ENCODE data around the gene MCOLN3. TPM values are rescaled to one million over a fixed set of nuclear protein-coding genes. Genes with fewer than 3 reads are reported as not detected.

Gene MCOLN3
- total and polyA plus RNA-seq, 2 of the 4 experiments (the other 2 are of a cell fraction), result 0.03 TPM; not detected in 1

DNA sequence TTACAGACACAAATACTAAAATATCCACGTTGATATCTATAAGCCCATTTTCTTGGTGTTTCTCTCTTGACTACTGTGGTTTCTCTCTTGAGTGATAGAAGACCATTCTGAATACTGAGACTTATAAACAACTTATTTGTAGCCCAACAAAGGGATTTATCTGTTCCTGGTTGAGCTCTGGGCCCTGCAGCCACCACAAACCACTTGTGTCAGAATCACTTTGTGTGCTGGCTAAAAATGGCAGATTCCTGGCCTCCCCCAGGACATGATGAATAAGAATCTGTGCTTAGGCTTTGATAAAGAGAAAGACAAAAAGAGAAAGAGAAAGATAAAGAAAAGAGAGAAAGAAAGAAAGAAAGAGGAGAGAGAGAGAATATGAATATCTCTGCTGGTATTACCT is 32.5 kb downstream of the MCOLN3 start:
- H3K4me1 ChIP-seq (ENCODE audit: control insufficient read depth, insufficient read depth, low read length), result no peaks in the 10 kb centered on the region
- no peak overlapping the region for H4K5ac ChIP-seq (ENCODE audit: low read depth, low read length)
- H4K20me1 ChIP-seq (ENCODE audit: insufficient read depth, low read length), result no peaks in the 10 kb centered on the region
- no peak overlapping the region for H4K91ac ChIP-seq (ENCODE audit: insufficient read depth, low read depth, low read length)
- H3K79me1 ChIP-seq (ENCODE audit: low read depth in 1 of 2, low read length in 2 of 2), result no peaks in the 10 kb centered on the region
- H3K56ac ChIP-seq (ENCODE audit: extremely low read depth, insufficient read depth, low read length), result no peak overlapping the region
- H3K27ac ChIP-seq (ENCODE audit: insufficient read depth, low read length), result no peak overlapping the region
- no peak overlapping the region for H3K4me2 ChIP-seq (ENCODE audit: low read depth, low read length)
- H3K14ac ChIP-seq (replicated peaks; ENCODE audit: low read depth, low read length), result no peak overlapping the region
- CTCF ChIA-PET, result no interaction called here
- ATAC-seq (ENCODE audit: low read depth) (no peak), DNase-seq (no peak)
- no peak for TF ChIP-seq RAD21 (IDR thresholded peaks at IDR 0.05; ENCODE audit: low read length)
- TF ChIP-seq FOS (IDR thresholded peaks at IDR 0.05; ENCODE audit: low read depth, low read length), result no peak
- no peak for TF ChIP-seq RCOR1 (IDR thresholded peaks at IDR 0.05; ENCODE audit: insufficient replicate concordance, low read length)
- no peak for TF ChIP-seq MXI1 (IDR thresholded peaks at IDR 0.05; ENCODE audit: borderline replicate concordance, low read depth, low read length)
- TF ChIP-seq, protein P1, sequence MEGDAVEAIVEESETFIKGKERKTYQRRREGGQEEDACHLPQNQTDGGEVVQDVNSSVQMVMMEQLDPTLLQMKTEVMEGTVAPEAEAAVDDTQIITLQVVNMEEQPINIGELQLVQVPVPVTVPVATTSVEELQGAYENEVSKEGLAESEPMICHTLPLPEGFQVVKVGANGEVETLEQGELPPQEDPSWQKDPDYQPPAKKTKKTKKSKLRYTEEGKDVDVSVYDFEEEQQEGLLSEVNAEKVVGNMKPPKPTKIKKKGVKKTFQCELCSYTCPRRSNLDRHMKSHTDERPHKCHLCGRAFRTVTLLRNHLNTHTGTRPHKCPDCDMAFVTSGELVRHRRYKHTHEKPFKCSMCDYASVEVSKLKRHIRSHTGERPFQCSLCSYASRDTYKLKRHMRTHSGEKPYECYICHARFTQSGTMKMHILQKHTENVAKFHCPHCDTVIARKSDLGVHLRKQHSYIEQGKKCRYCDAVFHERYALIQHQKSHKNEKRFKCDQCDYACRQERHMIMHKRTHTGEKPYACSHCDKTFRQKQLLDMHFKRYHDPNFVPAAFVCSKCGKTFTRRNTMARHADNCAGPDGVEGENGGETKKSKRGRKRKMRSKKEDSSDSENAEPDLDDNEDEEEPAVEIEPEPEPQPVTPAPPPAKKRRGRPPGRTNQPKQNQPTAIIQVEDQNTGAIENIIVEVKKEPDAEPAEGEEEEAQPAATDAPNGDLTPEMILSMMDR (conservative IDR thresholded peaks at IDR 0.05; ENCODE audit: low read depth, low read length), result no peak
- no peak for TF ChIP-seq CHD1 (IDR thresholded peaks at IDR 0.05; ENCODE audit: low read depth, low read length)
- no peak for TF ChIP-seq SMC3 (IDR thresholded peaks at IDR 0.05; ENCODE audit: low read depth, low read length)
- TF ChIP-seq POLR2A (IDR thresholded peaks at IDR 0.05; ENCODE audit: low read depth, low read length), result no peak
- TF ChIP-seq, protein P2, sequence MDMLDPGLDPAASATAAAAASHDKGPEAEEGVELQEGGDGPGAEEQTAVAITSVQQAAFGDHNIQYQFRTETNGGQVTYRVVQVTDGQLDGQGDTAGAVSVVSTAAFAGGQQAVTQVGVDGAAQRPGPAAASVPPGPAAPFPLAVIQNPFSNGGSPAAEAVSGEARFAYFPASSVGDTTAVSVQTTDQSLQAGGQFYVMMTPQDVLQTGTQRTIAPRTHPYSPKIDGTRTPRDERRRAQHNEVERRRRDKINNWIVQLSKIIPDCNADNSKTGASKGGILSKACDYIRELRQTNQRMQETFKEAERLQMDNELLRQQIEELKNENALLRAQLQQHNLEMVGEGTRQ (IDR thresholded peaks at IDR 0.05; ENCODE audit: low read depth, low read length), result no peak
- TF ChIP-seq RFX5 (IDR thresholded peaks at IDR 0.05; ENCODE audit: low read depth, low read length), result no peak
- TF ChIP-seq, protein P3, sequence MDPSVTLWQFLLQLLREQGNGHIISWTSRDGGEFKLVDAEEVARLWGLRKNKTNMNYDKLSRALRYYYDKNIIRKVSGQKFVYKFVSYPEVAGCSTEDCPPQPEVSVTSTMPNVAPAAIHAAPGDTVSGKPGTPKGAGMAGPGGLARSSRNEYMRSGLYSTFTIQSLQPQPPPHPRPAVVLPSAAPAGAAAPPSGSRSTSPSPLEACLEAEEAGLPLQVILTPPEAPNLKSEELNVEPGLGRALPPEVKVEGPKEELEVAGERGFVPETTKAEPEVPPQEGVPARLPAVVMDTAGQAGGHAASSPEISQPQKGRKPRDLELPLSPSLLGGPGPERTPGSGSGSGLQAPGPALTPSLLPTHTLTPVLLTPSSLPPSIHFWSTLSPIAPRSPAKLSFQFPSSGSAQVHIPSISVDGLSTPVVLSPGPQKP (IDR thresholded peaks at IDR 0.05; ENCODE audit: borderline replicate concordance, low read depth, low read length), result no peak
- no peak for TF ChIP-seq NFE2L2 (IDR thresholded peaks at IDR 0.05; ENCODE audit: low read depth, low read length)
- no peak for TF ChIP-seq BHLHE40 (IDR thresholded peaks at IDR 0.05; ENCODE audit: low read depth, low read length)
- TF ChIP-seq MAZ (IDR thresholded peaks at IDR 0.05; ENCODE audit: borderline replicate concordance, low read depth, low read length), result no peak
- no peak for TF ChIP-seq MAFK (IDR thresholded peaks at IDR 0.05; ENCODE audit: low read depth, low read length)
- TF ChIP-seq CEBPB (IDR thresholded peaks at IDR 0.05; ENCODE audit: low read depth, low read length), result no peak
- H2AK9ac ChIP-seq (replicated peaks; ENCODE audit: low read depth, low read length, poor library complexity), result no peak overlapping the region
- no peak overlapping the region for H2AK5ac ChIP-seq (ENCODE audit: low read depth, low read length)
- no peak overlapping the region for H2BK15ac ChIP-seq (ENCODE audit: low read depth, low read length)
- no peak overlapping the region for H2BK20ac ChIP-seq (ENCODE audit: low read depth, low read length)
- H3K23ac ChIP-seq (ENCODE audit: low read depth, low read length), result no peak overlapping the region
- H3K36me3 ChIP-seq (ENCODE audit: control insufficient read depth, insufficient read depth, low read length), result no peaks in the 10 kb centered on the region
- in situ Hi-C loops (cut with MboI; ENCODE audit: low sequenced_read_pairs), result no loop called here
- POLR2A ChIA-PET (ENCODE audit: unreplicated experiment), result no interaction called here
- BruUV-seq (replicated peaks), result no TSS peak
- H3K9me3 ChIP-seq (ENCODE audit: control insufficient read depth, insufficient read depth, low read length), result 0 out of 2 replicates have a peak, but pooled peaks cover 2% of the 10 kb centered on the region
- peaks cover 12% of the 10 kb centered on the region for H3K27me3 ChIP-seq (ENCODE audit: control insufficient read depth, insufficient read depth, low read length)
- no CpG with 5 or more reads among the region's 1 CpG for WGBS, 2 experiments (ENCODE audit: extremely low coverage in 2 of 2, insufficient read length in 1 of 2)
- no peak overlapping the region for H3K4me3 ChIP-seq (ENCODE audit: insufficient read depth, low read depth, low read length)
- no peak overlapping the region for H4K8ac ChIP-seq (ENCODE audit: low read depth in 2 of 2, low read length in 2 of 2)
- H2BK120ac ChIP-seq (ENCODE audit: low read depth, low read length), result no peak overlapping the region
- intact Hi-C loops (cut with micrococcal nuclease), result no loop called here
- dilution Hi-C loops (cut with HindIII; ENCODE audit: low sequenced_read_pairs, unreplicated experiment), result no loop called here
- no peak overlapping the region for H3K9ac ChIP-seq (ENCODE audit: low read depth, low read length)
- H3K4ac ChIP-seq (ENCODE audit: low read depth, low read length), result no peak overlapping the region
- no peak overlapping the region for H2BK5ac ChIP-seq (ENCODE audit: low read depth, low read length, poor library complexity, severe bottlenecking)
- no peaks in the 10 kb centered on the region for H3K9me1 ChIP-seq (ENCODE audit: insufficient read depth, low read length)
- no peak overlapping the region for H2AFZ ChIP-seq (replicated peaks; ENCODE audit: low read length, poor library complexity)
- no peak overlapping the region for H3K18ac ChIP-seq (ENCODE audit: low read depth, low read length)

All from IMR-90 (cell line).